Dermis microvascular lymphatic vessel endothelial cell (primary cell): ENCODE data around the gene JAKMIP2. TPM values are rescaled to one million over a fixed set of nuclear protein-coding genes. Genes with fewer than 3 reads are reported as not detected.
A peak's percentile ranks its signal among the peaks of the same experiment; 100 is the strongest.
"Not testable (repeated sequence)": the region's sequence is repeated elsewhere in the genome, so short reads cannot be mapped to it uniquely, and the experiment has no call there.

Experiments
- DNase-seq, 2 donors: peaks; one replicate each; pipeline versions ENCODE4 v3.0.0 to v3.0.0-alpha.2; 2010; ENCODE audit warnings: low read depth in 2 of 2
- total RNA-seq: library from RNA; depleted of rRNA; stranded (reverse); fragments of >200 nt; gene quantifications from 2 replicates; pipeline ENCODE4 v1.2.1, GENCODE V29; 2014

JAKMIP2 gene
- total RNA-seq, 1 donor from 2014 or later, result not detected

DNA sequence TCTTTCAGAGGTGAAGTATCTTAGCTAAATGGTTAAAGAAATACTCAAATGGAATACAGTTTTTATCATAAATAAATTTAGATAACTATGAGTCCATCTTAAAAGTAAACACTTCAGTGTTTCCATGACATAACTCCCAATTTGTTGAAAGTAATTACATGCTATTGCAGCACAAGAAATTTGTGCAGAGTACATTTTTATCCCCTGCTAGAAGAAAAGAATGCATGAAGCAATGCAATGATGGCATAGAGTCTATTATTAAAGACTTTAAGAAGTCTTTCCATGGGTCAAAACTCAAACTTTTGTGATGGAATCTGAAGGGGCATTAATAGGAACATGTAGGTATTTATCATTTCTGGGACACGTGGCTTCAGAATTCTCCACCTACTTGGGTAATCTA, 166.1 kb downstream of the JAKMIP2 start:
- no peak for DNase-seq

DNA sequence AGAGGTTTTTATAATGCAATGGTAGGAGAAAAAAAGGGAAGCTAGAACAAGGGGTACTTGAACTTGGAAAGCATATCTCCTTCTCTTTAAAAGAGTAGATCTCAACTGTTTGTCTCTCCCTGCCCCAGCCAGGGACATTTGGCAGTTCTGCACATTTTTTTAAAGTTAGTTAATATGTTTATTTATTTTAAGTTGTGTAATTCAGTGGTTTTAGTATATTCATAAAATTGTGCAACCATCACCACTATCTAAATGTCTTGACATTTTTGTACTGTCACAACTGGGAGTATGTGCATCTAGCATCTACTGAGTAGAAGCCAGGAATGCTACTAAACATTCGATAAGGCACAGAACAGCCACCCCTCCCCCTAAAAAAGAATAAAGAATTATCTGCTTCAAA, 169.2 kb downstream of the JAKMIP2 start:
- no peak for DNase-seq

DNA sequence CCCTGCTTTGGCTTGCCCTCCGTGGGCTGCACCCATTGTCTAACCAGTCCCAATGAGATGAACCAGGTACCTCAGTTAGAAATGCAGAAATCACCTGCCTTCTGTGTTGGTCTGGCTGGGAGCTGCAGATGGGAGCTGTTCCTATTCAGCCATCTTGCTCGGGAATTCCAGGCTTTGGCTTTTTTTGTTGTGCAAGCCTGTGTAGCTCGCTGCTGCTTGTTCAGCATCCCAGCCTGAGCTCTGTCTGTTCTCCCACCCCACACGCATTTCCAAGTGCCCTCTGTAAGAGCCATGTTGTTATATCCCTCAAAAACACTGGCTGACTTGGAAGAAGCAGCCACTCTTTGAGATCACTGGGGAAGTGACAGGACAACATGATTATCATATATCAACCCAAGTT, 171.0 kb downstream of the JAKMIP2 start:
- DNase-seq, result no peak

DNA sequence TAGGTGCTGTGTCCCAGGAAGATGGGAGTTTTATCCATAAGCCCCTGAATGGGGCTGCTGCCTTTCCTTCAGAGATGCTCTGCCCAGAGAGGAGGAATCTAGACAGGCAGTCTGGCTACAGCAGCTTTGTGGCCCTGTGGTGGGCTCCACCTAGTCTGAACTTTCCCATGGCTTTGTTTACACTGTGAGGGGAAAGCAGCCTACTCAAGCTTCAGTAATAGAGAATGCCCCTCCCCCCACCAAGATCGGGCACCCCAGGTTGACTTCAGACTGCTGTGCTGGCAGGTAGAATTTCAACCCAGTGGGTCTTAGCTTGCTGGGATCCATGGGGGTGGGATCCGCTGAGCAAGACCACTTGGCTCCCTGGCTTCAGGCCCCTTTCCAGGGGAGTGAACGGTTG, 171.7 kb downstream of the JAKMIP2 start:
- DNase-seq, result no peak

DNA sequence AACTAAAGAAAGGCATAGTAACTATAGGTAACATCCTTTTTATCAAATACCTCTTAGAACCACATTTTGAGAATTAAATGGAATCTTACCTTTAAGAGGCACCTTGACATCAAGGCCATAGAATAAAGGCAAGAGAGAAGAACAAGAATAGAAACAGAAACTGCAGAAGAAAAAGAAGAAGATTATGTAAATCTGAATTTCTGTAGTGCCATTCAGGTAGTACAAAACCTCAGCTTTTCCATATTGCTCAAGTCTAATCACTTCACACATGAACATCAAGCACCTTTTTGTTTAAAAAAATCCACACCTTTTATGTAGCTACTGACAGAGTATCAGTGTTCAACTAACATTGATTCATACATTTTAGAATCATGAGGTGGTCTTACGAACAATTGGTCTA, 180.9 kb downstream of the JAKMIP2 start:
- DNase-seq, result no peak

DNA sequence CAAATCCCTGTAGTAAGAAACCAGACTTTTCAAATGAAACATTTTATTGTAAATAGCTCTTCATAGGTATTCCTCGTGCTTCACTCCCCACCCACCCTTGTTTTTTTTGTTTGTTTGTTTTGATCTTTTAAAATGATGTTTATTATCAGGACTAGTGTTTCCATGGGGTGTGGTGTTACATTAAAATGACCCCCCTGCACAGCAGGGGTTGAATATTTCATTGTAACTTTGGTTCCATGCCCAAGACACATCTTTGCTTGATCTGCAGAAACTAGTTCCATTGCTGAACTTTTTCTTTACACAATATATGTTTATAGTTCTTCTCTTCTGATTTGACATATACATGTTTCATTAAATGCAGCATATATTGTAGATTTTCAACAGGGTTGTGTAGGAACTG, 191.4 kb downstream of the JAKMIP2 start:
- no peak for DNase-seq

DNA sequence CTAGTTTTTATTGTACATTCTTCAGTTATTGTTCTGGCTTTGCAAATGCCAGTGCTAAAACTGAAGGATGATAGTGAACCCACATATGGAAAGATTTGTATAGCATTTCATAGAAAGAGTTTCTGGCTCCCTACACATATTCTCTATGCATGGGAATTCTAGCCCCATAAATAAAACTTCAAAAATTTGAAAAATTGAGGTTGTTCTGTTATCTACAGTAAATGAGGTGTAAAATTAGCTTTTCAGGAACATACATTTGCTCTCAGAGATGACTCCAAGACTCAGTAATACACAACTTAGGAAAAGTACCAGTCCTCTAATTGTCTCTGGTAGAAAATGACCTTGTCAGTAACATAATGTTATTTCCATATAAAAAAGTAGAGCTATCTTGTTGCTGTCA, 192.4 kb downstream of the JAKMIP2 start:
- DNase-seq, result no peak

DNA sequence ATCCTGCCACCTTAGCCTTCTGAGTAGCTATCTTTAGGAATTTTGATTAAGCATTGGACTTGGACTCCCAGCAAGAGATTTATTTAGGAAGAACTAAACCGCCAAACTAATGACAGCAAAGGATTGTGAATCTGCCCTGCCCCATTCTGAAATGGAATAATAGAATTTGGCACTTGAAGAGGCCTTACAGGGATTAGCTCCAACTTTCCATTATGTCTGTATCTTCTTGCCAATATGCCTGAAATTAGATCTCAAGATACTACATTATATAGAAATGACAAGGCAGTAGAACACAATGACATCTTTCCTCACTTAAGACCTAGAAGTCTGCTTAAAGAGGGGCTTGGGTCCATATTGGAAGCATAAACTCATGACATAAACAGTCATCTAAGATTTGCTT, 195.7 kb downstream of the JAKMIP2 start:
- DNase-seq, result no peak

DNA sequence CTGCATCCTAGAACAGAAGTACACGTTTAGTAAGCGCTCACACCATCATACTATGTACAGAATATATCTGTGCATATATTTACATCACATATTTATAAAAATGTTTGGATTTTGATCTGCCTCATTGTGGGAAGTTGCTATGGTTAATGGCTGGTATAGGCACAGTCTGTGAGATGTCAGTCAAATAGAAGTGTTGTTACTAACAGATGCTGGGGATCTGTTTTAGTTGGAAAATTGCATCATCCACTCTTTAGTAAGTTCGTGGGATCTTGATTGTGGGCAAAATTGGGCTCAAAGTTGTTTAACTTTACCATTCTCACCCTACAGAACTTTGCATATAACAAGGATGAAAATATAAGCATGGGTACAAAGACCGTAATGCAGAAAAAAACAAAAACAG, 196.3 kb downstream of the JAKMIP2 start:
- DNase-seq, result no peak

DNA sequence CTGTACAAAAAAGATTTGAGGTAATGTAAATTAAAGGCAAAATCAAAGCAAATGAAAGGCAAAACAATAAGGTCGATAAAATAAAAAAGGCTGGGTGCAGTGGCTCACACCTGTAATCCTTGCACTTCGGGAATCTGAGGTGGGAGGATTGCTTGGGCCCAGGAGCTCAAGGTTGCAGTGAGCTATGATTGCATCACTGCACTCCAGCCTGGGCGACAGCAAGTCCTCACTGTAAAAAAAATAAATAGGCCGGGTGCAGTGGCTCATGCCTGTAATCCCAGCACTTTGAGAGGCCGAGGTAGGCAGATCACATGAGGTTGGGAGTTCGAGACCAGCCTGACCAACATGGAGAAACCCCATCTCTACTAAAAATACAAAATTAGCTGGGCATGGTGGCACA, 200.3 kb downstream of the JAKMIP2 start:
- not testable (repeated sequence) for DNase-seq

DNA sequence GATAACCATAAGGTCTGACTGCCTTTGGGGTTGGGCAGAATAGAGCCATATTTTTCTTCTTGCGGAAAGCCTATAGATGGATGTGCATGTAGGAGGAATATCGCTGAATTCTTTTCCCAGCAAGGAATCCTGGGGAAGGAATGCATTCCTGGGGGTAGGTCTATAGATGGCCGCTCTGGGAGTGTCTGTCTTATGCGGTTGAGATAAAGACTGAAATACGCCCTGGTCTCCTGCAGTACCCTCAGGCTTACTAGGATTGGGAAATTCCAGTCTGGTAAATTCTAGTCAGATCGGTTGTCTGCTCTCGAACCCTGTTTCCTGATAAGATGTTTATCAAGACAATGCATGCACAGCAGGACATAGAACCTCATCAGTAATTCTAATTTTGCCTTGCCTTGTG, 202.1 kb downstream of the JAKMIP2 start:
- DNase-seq, result not testable (repeated sequence)

DNA sequence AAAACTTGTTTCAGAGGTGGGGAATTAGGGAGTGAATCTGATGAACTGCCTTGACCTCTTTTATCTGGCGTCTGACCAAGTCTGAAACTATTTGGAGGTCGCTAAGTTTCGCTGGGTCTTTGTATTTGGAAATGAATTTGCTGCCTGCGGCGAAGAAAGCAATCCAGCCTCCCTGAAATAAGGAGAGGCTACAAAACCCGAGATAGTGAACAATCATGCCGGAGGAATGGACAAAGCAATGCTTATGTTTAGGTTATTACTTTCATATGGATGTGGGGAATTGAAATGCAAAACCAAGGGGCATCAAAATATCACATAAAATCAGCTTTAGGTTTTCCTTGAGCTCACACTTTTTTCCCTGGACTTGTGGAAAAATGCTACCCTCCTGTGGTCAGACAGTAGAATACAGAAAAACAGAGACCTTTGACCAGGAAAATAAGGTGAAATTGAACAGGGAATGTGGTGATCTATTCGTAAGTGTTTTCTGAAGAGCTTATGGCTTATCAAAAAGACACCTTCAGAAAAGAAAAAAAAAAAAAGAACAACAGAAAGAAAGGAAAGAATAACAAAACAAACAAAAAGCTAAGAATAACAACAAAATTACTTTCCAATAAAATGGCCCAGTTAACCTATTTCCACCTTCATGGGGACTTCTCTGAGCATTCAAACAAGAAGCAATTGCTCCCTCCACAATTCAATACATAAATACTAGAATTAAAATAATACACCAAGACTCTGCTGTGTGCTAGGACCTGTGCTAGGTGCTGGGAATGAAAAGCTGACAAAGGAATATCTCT, 204.1 kb downstream of the JAKMIP2 start:
- peak; percentile 45 to 60 for DNase-seq

DNA sequence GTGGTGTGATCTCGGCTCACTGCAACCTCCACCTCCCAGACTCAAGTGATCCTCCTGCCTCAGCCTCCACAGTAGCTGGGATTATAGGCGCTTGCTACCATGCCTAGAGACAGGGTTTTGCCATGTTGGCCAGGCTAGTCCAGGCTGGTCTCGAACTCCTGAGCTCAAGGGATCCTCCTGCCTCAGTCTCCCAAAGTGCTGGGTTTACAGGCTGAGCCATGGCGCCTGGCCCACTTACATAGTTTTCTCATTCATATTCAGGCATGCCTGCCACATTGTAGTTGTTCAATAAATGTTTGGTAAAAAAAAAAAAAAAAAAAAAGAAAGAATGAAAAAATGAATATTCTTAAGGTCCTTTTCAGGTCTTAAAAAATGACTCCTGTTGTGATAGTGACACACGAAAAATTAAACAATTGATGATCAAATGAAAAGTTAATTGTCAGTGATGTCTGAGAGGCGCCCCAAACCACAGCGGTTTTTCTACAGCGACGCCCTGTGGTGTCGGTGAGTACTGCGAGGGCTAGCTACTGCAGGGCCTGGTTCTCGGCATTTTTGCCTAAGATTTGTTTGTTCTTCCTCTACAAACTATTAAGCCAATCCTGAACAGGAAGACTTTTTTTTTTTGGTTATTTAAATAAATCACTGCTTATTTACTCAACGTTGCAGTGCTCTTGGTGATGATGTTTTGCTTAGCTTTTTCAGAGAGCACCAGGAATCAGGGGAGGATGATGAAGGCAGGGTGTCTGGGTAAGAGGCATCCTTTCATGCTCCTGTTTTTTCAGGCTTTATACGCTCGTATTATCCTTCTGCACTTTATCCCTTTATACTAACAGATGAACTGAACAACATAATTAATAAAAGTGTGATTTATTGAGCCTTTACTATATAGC, 205.6 kb downstream of the JAKMIP2 start:
- peak in 1 of 2 donors; percentile 43 for DNase-seq

DNA sequence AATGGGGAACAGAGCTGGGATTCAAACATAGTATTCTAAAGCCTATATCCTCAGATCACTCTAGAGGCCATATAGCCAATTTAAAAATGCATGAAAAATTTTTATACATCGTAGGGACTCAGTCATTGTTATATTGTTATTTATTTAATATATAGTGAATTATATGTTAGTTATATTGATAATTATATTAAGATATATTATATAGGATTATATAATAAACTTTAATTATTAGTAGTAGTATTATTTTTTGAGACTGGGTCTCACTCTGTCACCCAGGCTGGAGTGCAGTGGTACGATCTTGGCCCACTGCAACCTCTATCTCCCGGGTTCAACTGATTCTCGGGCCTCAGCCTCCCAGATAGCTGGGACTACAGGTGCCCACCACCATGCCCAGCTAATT, 206.9 kb downstream of the JAKMIP2 start:
- no peak for DNase-seq

DNA sequence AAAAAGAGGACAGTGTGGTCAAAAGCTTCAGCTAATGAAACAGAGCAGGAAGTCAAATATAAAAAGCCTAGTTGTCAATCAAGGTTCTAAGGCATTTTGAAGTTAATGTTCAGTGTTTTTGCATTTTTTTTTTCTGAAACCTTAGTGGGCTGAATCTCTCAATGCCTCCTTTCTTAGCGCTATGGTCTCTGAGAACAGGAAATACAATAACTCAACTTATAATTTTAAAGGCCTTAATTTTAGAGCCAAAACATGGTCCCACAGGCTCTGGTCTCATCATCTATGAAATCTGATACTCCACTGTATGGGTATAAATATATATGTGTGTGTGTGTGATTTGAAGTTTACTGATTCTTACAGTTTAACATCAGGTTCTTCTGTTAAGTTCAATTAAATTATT, 209.3 kb downstream of the JAKMIP2 start:
- no peak for DNase-seq

DNA sequence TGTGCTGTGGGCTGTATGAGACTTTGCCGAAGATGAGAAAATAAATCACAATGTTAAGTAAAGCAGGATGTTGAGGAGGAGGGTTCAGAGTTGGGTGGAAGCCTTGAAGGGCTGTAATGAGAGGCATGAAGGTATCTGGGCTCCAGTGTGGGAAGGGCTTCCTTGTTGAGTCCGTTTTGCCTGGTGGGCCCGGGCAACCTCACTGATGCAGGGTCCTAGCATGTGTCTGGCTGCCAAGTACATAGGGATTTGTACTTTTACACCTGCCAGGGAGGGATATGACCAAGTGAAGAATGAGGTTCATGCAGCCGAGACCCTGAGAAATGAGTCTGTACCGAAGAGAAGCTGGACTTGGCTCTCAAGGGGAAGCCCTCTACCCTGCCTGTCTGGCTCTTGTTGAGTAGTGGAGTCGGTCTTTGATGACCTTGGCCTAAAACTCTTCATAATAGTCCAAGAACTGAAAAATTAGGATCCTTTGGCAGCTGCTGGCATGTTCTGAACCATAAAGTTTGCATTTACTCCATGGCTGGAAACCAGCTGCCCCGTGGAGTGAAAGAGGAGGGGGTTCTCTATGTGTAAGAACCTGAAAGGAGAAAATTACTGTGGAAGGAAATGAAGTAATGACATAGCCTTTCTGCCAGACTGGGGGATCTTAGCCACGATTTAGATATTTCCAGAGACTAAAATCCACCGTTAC, 213.7 kb downstream of the JAKMIP2 start:
- DNase-seq, result no peak

DNA sequence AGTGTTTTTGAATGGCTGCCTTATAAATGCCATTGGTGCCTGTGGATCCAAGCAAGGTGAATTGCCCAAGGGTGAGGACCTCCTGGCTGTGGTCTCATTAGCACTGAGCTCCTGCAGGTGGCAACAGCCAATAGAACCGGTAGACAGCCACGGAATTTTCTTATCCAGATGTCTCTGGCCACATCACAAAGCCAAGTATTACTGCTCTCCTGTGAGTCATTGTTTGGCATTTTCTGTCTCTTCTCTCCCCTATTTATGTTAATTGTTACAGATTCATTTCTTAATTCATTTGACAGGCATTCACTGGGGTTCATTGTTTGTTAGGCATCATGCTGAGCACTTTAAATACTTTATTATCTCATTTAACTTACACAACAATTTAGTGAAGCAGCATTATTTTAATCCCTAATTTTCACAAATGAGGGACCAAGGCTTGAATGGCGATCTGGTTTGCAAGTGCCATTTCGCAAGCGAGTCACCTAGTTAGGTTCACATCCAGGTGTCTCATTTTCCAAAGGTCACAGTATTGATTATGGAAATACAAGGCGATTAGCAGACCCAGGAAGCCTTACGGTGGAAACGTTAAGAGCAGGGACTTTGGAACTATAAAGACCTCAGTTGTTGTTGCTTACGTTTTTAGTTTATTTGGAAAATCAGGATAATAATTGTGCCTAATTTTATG, 214.5 kb downstream of the JAKMIP2 start:
- peak in 1 of 2 donors; percentile 31 for DNase-seq

DNA sequence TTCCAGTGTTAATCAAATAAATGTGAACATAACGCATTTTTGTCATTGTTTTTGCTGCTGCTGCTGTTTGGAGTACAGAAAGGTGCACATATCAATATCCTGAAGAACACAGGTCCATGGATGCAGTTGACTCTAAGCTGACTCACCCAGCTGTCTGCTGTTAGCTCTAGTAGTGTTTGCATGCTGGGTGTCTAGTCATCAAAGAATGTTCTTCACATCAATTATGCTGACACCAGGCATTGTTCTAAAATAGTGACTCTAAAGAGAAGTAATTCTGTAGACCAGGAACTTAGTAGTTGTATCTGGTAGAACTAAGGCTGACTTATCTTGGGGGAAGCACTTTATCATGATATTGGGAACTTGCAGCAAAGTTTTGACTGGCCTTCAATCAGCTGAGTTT, 217.0 kb downstream of the JAKMIP2 start:
- DNase-seq, result peak in 1 of 2 donors; percentile 32

DNA sequence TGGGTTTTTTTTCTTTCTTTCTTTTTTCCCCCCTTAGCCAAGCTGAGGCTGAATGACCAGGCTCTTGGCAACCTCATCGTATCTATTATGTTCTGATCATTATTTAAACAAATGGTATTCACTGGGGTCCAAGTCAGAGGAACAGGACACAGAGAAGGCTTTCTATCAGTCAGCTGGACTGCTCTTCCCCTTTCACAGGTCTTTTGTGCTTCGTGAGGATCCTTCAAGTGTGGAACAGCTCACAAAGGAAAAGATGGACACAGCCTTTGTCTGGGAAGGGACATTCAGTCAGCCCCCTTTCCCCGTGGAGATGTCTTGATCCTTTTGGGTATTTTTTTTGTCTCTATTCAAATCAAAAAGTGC, 218.4 kb downstream of the JAKMIP2 start:
- no peak for DNase-seq

DNA sequence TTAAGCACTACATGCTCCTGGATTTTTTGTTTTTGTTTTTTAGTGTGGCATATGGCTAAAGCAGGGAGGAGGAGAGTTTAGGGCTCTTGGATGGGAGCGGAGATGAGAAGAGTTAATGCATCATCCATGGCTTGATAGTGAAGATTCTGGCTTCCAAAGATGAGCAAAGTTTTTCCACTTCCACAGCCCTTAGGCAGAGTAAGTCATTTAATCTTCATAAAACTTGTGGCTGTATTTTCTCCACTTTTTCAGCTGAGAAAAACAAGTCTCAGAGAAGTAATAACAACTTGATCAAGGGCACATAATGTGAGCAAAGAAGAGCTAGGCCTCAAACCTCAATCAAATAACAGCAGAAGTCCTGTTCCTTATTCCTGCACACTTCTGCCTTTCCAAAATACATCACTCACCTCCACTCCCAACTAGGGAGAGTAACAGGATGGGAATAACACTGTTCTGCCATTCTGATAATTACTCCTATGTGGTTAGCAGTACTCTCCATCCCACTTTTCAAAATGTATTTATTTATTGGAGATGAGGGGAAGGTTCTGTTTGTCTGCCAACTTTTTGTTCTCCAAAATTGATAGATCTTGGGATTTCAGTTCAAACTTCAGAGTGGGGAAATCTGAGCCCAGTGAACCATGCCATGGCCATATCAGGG, 218.9 kb downstream of the JAKMIP2 start:
- DNase-seq, result no peak

DNA sequence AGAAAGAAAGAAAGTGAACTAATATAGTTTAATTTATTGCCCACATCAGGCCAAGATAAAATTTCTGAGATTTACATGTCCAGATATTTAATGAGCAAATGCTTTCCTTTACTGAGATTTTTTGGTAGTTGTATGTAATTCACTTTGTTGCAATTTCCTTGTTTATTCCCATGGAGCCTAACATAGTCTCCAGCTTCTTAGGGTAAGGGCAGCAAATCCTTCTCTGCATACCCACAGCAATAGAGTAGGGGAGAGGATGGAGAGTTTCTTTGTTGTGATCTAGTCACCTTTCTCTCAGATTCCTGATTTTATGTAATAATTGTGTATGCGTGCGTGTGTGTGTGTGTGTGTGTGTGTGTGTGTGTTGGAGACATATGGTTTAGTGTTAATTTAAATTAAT, 221.1 kb downstream of the JAKMIP2 start:
- DNase-seq, result no peak
